Measurements from ENCODE around the gene IQCE. TPM values are rescaled to one million over a fixed set of nuclear protein-coding genes. Genes with fewer than 3 reads are reported as not detected.

The IQCE gene
- total and polyA plus RNA-seq, 3 donors from 2014 or later, result 57.9 to 139 (median 86.4) TPM

DNA sequence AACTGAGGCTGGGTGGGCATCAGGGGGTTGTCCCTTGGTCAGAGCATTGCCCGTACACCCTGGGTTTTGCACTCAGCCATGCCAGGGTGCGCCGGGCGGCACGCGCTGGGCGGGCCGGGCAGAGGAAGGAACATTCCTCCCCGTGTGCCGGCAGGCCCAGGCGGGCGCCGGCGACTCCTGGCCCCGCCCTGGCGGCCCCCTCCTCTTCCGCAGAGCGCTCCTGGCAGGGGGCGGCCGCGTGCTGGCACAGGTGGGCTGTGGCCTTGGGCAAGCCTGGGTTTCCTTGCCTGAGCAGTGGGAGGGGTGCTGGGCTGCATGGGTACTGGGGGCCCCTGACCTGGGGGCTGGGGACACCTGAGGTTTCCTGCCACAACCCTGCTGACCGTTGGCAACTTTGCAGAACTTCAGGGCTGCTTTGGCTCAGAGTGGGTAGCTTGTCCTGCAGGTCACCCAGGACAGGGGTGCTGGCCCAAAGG is 35.3 kb upstream of the IQCE start:
- H3K36me3 ChIP-seq (ENCODE audit: low read depth, missing control alignments), result no peaks in the 10 kb centered on the region
- 58% methylated on average over 10 of the region's 22 CpGs; no CpG with 5 or more reads in 1 of the 2 donors for WGBS, 2 donors
- H3K27ac ChIP-seq, result peak overlapping the region in 1 of 2 donors; percentile 2
- no peaks in the 10 kb centered on the region for H3K9me3 ChIP-seq
- H3K4me3 ChIP-seq, result no peak overlapping the region
- TF ChIP-seq POLR2A (IDR thresholded peaks at IDR 0.05), result no peak
- TF ChIP-seq CTCF (IDR thresholded peaks at IDR 0.05), result no peak
- no peaks in the 10 kb centered on the region for H3K27me3 ChIP-seq
- intact Hi-C loops (cut with DNase I; ENCODE audit: low total_unique reads), result no loop called here
- DNase-seq, result no peak
- peaks cover 48% of the 10 kb centered on the region for H3K4me1 ChIP-seq

DNA sequence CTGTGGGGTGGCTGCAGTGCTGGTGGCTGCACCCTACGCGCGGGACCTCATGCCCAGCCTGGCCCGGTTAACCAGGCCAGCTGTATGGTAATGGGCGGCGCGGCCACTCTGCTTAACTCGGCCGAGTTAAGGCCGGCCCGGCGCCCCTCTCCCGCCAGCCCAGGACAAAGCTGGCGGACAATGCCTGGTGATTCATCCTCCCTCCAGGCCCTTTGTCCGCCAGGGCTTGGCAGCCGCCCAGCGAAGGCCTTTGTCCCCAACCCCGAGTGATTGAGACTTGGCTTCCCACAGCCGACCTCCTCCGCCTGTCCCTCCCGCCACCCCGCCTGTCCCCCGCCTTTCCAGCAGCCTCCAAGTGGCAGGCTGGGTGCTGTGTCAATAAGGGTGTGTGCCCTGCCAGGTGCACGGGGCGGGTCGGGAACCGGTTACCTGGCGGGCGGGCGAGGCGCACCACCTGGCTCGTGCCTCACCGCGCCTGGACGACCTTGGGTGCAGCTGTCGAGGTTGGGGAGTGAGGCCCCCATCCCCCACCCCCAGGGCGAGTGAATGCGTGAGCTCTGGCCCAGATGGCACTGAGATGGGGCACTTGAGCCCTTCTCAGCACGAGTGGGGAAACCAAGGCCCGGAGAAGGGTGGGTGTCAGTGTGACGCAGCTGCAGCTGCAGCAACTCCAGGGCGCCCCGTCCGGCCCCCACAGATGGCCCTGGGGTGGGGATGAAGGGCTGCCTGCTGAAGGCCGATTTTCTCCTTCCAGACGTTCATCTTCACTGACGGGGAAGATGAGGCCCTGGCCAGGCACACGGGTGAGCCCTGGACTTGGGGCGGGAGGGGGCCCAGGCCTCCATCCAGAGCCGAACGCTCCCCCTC is 34.6 kb upstream of the IQCE start:
- TF ChIP-seq CTCF (IDR thresholded peaks at IDR 0.05), result no peak
- no peak for TF ChIP-seq POLR2A (IDR thresholded peaks at IDR 0.05)
- no peaks in the 10 kb centered on the region for H3K27me3 ChIP-seq
- intact Hi-C loops (cut with DNase I; ENCODE audit: low total_unique reads), result no loop called here
- H3K27ac ChIP-seq, result peak overlapping the region in 1 of 2 donors; percentile 2
- peak; percentile 91 for DNase-seq
- no peaks in the 10 kb centered on the region for H3K36me3 ChIP-seq (ENCODE audit: low read depth, missing control alignments)
- no peak overlapping the region for H3K4me3 ChIP-seq
- H3K9me3 ChIP-seq, result no peaks in the 10 kb centered on the region
- WGBS, 2 donors, result 64 to 85% methylated on average over 21 to 51 of the region's 51 CpGs
- H3K4me1 ChIP-seq, result peaks cover 48% of the 10 kb centered on the region

DNA sequence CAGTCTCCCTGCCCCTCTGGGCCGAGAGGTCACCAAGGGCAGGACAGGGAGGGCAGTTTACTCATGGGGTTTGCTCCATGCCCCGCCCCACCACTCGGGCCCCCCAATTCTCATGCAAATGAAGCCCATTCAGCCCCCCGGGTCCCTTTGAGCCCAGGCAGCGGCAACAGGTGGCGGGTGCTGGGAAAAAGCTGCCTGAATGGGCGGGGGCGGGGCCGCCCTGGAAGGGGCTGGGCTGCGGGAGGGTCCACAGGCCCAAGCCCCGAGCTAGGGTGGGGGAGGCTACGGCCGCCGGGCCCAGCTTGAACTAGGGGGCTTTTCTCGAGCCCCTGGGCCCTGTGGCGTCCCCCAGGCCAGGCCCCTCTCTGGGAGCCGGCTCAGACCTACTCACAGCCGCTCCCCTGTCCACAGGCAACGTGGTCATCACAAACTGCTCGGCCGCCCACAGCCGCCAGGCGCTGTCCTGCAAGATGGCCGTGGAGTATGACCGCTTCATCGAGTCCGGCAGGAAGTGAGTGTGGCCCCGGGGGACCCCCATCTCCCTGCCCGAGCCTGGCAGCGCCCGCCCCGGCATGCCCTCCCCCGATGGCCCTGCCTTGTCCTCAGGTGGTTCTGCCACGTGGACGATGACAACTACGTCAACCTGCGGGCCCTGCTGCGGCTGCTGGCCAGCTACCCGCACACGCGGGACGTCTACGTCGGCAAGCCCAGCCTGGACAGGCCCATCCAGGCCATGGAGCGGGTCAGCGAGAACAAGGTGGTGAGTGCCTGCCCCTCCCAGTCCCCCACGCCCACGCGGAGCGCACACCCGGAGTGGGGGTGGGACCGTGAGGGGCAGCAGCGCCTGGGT is 33.7 kb upstream of the IQCE start:
- Histone ChIP-seq H3K4me3 (no peak overlapping the region), H3K27ac (no peak overlapping the region)
- intact Hi-C loops (cut with DNase I; ENCODE audit: low total_unique reads), result no loop called here

More for the DNA sequence above, 33.7 kb upstream of the IQCE start:
- no peaks in the 10 kb centered on the region for H3K9me3 ChIP-seq
- no peaks in the 10 kb centered on the region for H3K27me3 ChIP-seq
- H3K4me1 ChIP-seq, result peaks cover 54% of the 10 kb centered on the region
- TF ChIP-seq POLR2A (IDR thresholded peaks at IDR 0.05) (no peak), CTCF (IDR thresholded peaks at IDR 0.05) (no peak)
- WGBS, 2 donors, result 85 to 87% methylated on average over 20 to 49 of the region's 53 CpGs
- no peak for DNase-seq
- no peaks in the 10 kb centered on the region for H3K36me3 ChIP-seq (ENCODE audit: low read depth, missing control alignments)
